Caco-2 (cell line): ENCODE data around the gene ELP5. TPM values are rescaled to one million over a fixed set of nuclear protein-coding genes. Genes with fewer than 3 reads are reported as not detected.

ENCODE experiments used
- BruUV-seq: library from RNA; stranded (reverse); fragments of 400-500 nt; replicated peaks from 2 replicates; lab custom pipeline; 2021; lab: Mats Ljungman, UMichigan
- CTCF ChIA-PET: fragments of 300-600 bp; sonication (Branson Sonifier 250); formaldehyde crosslinking; loops from one replicate; lab custom pipeline; 2022; ENCODE audit warnings: antibody characterized with exemption; lab: Charles Lee
- POLR2A ChIA-PET: fragments of 300-600 bp; sonication (Branson Sonifier 250); formaldehyde crosslinking; loops from one replicate; lab custom pipeline; 2022; ENCODE audit warnings: antibody characterized with exemption; lab: Charles Lee
- DNase-seq, 2 experiments: peaks; one replicate each; pipeline versions ENCODE4 v3.0.0 to v3.0.0-alpha.2; 2020 to 2022
- H3K27me3 ChIP-seq: replicated peaks from 2 replicates; pipeline ENCODE4 v1.6.0; 2011; ENCODE audit warnings: low read length; ENCODE audit not compliant: control insufficient read depth, insufficient read depth
- H3K36me3 ChIP-seq: 2 replicates; pipeline ENCODE4 v1.5.1; 2011; ENCODE audit warnings: low read length; ENCODE audit not compliant: control insufficient read depth, insufficient read depth
- H3K4me1 ChIP-seq: fragments of 250-450 bp; sonication (Bioruptor Pico); 2 replicates; pipeline ENCODE4 v1.5.1; 2020; ENCODE audit warnings: mild to moderate bottlenecking
- H3K4me3 ChIP-seq: 2 replicates; pipeline ENCODE4 v1.5.1; 2011; ENCODE audit warnings: low read depth, mild to moderate bottlenecking, control low read depth, low read length
- H3K9me3 ChIP-seq: fragments of 250-450 bp; sonication (Bioruptor Pico); 2 replicates; pipeline ENCODE4 v1.5.1; 2020; ENCODE audit warnings: mild to moderate bottlenecking, moderate library complexity
- H3K27ac Mint-ChIP-seq: one replicate; pipeline ENCODE4 v1.8.0; 2022; ENCODE audit warnings: mixed read lengths; ENCODE audit not compliant: unreplicated experiment
- H3K27me3 Mint-ChIP-seq: one replicate; pipeline ENCODE4 v1.8.0; 2022; ENCODE audit warnings: mixed read lengths; ENCODE audit not compliant: insufficient read depth, unreplicated experiment
- H3K36me3 Mint-ChIP-seq: one replicate; pipeline ENCODE4 v1.8.0; 2022; ENCODE audit warnings: mild to moderate bottlenecking, mixed read lengths; ENCODE audit not compliant: insufficient read depth, unreplicated experiment
- H3K4me1 Mint-ChIP-seq: one replicate; pipeline ENCODE4 v1.8.0; 2022; ENCODE audit warnings: low read depth, mixed read lengths; ENCODE audit not compliant: unreplicated experiment
- H3K4me3 Mint-ChIP-seq: one replicate; pipeline ENCODE4 v1.8.0; 2022; ENCODE audit warnings: mild to moderate bottlenecking, moderate library complexity, mixed read lengths; ENCODE audit not compliant: unreplicated experiment
- H3K9me3 Mint-ChIP-seq: one replicate; pipeline ENCODE4 v1.8.0; 2022; ENCODE audit warnings: mixed read lengths; ENCODE audit not compliant: unreplicated experiment
- intact Hi-C: fragments of 100-400 bp; cut with micrococcal nuclease; formaldehyde crosslinking; loops from one replicate; pipeline ENCODE4 v1.10.0; 2022; ENCODE audit not compliant: unreplicated experiment
- total RNA-seq: library from RNA; stranded (reverse); gene quantifications from 2 replicates; pipeline ENCODE4 v1.2.3, GENCODE V29; 2022
- TF ChIP-seq, protein P1 (sequence below), 2 experiments: fragments of 200-600 bp in 1 of 2; IDR thresholded peaks; 1 replicate in 1 of 2; 2 replicates in 1 of 2; pipeline versions ENCODE4 v1.5.1 to v1.8.0; 2011 to 2022; ENCODE audit warnings: antibody characterized with exemption in 1 of 2, control low read depth in 1 of 2, inconsistent platforms in 1 of 2, low read depth in 1 of 2, low read length in 1 of 2, mild to moderate bottlenecking in 1 of 2, moderate library complexity in 1 of 2; ENCODE audit not compliant: insufficient read depth in 1 of 2, severe bottlenecking in 1 of 2, unreplicated experiment in 1 of 2

ELP5 gene
- total RNA-seq, 1 experiment from 2014 or later, result 43.2 TPM

GRCh38 chr17:7281953-7282751 lies 30.1 kb downstream of the ELP5 start:
- Histone ChIP-seq H3K9me3 (no peaks in the 10 kb centered on the region), H3K4me1 (peaks cover 3% of the 10 kb centered on the region; the same call in 1 of the 2 replicates), H3K27me3 (no peaks in the 10 kb centered on the region), H3K36me3 (no peaks in the 10 kb centered on the region), H3K4me3 (peak overlapping the region; percentile 54)
- Mint-ChIP-seq H3K4me3 (peak overlapping the region; percentile 85), H3K9me3 (no peaks in the 10 kb centered on the region), H3K36me3 (peaks cover 5% of the 10 kb centered on the region), H3K27me3 (no peaks in the 10 kb centered on the region), H3K4me1 (peaks cover 8% of the 10 kb centered on the region), H3K27ac (peak overlapping the region; percentile 85)
- DNase-seq, result no peak
- POLR2A ChIA-PET, result interaction anchor here (1.5 kb wide), 1 partner anchor 122 kb away, joined by 3 read pairs; the partner anchor contains the start of gene TMEM256
- TSS peak; percentile 35 for BruUV-seq
- CTCF ChIA-PET, result interaction anchor here (0.8 to 1.4 kb wide), 2 partner anchors 12 to 21 kb away, joined by 4 to 6 read pairs; no protein-coding TSS in a partner anchor
- TF ChIP-seq, protein P1, sequence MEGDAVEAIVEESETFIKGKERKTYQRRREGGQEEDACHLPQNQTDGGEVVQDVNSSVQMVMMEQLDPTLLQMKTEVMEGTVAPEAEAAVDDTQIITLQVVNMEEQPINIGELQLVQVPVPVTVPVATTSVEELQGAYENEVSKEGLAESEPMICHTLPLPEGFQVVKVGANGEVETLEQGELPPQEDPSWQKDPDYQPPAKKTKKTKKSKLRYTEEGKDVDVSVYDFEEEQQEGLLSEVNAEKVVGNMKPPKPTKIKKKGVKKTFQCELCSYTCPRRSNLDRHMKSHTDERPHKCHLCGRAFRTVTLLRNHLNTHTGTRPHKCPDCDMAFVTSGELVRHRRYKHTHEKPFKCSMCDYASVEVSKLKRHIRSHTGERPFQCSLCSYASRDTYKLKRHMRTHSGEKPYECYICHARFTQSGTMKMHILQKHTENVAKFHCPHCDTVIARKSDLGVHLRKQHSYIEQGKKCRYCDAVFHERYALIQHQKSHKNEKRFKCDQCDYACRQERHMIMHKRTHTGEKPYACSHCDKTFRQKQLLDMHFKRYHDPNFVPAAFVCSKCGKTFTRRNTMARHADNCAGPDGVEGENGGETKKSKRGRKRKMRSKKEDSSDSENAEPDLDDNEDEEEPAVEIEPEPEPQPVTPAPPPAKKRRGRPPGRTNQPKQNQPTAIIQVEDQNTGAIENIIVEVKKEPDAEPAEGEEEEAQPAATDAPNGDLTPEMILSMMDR (IDR thresholded peaks at IDR 0.05; ENCODE audit: insufficient read depth in 1 of 2, low read depth in 1 of 2, low read length in 1 of 2, severe bottlenecking in 1 of 2, unreplicated experiment in 1 of 2), result no peak
- intact Hi-C loops, result loop anchor here (1.0 kb wide), 1 partner anchor 12 kb away; the partner anchor contains the start of gene YBX2

DNA sequence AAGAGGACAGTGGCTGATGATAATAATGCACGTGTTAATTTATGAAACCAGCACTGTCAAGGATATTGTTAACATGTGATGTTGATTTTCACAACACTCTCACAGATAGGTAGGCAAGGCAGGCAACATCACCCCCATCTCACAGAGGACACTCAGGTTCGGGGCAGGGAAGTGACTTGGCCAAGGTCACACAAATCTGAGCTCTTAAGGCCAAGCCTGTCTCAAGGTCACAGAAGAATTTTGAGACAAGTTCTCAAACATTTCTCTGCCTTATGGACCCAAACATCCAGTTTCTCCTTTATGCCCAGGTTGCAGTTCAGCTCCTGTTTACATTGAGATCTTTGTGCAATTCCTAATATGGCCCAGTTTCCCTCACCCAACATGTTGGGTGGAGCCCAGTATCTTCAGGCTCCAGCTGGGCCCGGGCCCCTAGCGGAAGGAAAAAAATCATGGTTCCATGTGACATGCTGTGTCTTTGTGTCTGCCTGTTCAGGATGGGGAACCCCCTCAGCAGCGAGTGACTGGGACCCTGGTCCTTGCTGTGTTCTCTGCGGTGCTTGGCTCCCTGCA lies 30.8 kb downstream of the ELP5 start:
- POLR2A ChIA-PET, result interaction anchor here (0.6 kb wide), 1 partner anchor 31 kb away, joined by 3 read pairs; no protein-coding TSS in a partner anchor
- no peaks in the 10 kb centered on the region for H3K9me3 ChIP-seq
- CTCF ChIA-PET, result interaction anchor here (1.1 kb wide), 1 partner anchor 14 kb away, joined by 3 read pairs; no protein-coding TSS in a partner anchor
- no peak for DNase-seq
- Mint-ChIP-seq H3K36me3 (peaks cover 5% of the 10 kb centered on the region), H3K4me1 (peaks cover 8% of the 10 kb centered on the region), H3K27ac (no peak overlapping the region), H3K9me3 (no peaks in the 10 kb centered on the region), H3K4me3 (no peak overlapping the region), H3K27me3 (no peaks in the 10 kb centered on the region)
- no peak overlapping the region for H3K4me3 ChIP-seq
- intact Hi-C loops, result no loop called here
- TF ChIP-seq, protein P1 (IDR thresholded peaks at IDR 0.05; ENCODE audit: insufficient read depth in 1 of 2, low read depth in 1 of 2, low read length in 1 of 2, severe bottlenecking in 1 of 2, unreplicated experiment in 1 of 2), result no peak
- H3K4me1 ChIP-seq, result peaks cover 3% of the 10 kb centered on the region; the same call in 1 of the 2 replicates
- H3K27me3 ChIP-seq, result no peaks in the 10 kb centered on the region
- no peaks in the 10 kb centered on the region for H3K36me3 ChIP-seq
- BruUV-seq, result no TSS peak
